Colon (tissue), 2 donors: ENCODE data around the gene PIGQ.

Experiments
- FAIRE-seq: peaks from 2 replicates; lab custom pipeline; 2012; peaks lifted over from hg19 to GRCh38; lab: Jason Lieb, UNC
- donor health status: control.
- donor health status: control.

PIGQ gene

GRCh38 chr16:534135-534534, 35.6 kb upstream of the PIGQ start:
- no peak for FAIRE-seq

- no peak for FAIRE-seq
Measured at GRCh38 chr16:534856-535445, 34.8 kb upstream of the PIGQ start.

- no peak for FAIRE-seq
Measured at GRCh38 chr16:535446-536405, 34.0 kb upstream of the PIGQ start.

DNA sequence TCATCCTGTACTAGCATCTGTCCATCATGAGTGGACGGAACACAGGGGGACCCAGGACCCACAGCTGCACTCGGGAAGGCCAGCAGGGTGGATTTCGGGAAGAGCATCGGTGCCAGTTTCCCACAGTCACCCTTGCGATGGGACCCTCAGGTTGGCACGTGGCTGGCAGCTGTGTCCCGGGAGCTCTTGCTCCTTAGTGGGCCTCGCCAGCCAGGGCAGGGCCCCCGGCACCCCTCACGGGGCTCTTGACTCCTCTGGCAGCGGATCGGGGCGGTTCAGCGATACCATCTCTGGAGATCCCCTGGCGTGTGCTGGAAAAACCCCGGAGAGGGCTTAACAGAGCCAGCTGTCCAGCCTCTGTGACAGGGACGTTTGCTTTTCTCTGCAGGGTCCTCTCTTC, 33.0 kb upstream of the PIGQ start:
- FAIRE-seq = no peak

DNA sequence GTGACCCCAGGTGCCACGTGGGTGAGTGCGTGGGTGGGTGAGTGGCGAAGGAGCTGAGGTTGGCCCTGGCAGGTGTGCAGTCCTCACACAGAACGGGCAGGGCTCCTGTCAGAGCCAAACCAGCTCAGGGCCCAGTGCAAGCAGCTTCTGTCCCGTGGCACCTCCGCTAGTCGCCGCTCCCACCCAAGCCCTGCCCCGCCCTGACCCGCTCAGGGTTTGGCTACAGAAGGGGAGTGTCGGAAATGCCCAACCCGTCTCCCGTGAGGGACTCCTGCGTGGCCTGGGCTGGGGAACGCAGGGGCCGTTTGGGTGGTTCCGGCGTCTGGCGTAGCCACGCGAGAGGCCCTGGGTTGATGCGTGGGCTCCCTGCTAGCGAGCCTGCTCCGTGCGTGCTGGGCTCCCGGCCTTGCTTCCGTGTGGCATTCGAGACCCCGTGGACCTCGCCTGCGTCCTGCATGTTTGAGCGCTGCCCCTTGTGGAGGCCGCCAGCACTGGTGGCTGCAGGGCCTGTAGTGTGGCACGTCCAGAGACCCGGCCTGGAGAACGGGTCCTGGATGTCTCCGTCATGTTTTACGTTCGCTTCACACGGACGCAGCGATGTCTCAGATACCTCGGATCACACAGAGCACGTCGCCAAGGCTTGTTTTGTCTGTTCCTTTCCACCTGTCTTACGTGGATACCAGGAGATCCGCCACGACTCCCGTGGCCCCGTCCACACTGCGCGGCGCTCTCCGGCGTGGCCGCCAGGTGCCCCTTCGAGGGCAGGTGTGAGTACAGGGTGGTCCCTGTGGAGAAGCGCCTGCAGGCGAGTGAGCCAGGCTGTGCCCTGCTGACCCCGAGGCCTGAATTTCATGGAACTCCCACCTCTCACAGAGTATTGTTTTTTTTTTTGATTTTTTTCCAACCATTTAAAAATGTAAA, 32.1 kb upstream of the PIGQ start:
- FAIRE-seq = no peak

GRCh38 chr16:539901-540530, 29.8 kb upstream of the PIGQ start:
- no peak for FAIRE-seq

DNA sequence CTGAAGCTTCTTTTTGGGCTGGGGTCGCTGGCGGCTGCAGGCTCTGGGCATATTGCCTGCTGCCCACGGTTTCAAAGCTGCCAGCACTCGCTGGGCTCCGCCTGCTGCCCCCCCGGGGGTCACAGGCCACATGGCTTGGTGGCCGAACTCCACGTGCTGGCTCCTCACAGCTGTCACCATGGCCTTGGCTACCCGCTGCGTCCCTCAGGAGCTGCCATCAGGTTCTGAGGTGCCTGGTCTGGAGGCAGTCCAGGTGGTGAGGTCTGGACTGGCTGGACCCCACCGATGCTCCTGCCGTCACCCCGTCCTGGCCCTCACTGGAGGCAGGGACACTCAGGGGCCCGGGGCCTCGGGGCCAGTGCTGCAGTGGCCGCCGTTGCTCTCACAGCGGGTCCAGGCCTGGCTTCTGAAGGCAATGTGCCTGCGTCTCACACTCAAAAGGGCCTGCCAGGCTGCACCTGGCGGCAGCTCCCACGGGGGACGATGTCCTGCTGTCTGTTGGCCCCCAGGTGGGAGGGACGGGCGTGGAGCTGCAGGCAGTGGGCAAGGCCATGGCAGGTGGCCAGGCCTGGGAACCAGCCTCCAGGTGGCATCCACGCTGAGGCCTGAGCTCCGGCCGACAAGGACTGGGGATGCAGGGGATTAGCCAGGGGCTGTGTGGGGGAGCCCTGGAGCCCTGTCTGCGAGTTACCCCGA, 29.0 kb upstream of the PIGQ start:
- FAIRE-seq = no peak

GRCh38 chr16:543301-544164, 26.2 kb upstream of the PIGQ start:
- FAIRE-seq = no peak

DNA sequence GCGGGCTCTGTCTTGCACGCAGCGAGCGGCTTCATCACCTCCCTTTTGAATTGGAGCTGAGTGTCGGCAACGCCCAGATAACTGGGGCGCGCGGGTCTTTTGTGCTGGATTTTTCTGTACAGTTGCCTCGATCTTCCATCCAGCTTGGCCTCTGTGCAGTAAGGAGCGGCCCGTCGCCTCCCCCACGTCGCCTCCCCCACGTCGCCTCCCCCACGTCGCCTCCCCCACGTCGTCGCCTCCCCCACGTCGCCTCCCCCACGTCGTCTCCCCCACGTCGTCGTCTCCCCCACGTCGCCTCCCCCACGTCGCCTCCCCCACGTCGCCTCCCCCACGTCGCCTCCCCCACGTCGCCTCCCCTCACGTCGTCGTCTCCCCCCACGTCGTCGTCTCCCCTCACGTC, 25.3 kb upstream of the PIGQ start:
- FAIRE-seq = no peak

DNA sequence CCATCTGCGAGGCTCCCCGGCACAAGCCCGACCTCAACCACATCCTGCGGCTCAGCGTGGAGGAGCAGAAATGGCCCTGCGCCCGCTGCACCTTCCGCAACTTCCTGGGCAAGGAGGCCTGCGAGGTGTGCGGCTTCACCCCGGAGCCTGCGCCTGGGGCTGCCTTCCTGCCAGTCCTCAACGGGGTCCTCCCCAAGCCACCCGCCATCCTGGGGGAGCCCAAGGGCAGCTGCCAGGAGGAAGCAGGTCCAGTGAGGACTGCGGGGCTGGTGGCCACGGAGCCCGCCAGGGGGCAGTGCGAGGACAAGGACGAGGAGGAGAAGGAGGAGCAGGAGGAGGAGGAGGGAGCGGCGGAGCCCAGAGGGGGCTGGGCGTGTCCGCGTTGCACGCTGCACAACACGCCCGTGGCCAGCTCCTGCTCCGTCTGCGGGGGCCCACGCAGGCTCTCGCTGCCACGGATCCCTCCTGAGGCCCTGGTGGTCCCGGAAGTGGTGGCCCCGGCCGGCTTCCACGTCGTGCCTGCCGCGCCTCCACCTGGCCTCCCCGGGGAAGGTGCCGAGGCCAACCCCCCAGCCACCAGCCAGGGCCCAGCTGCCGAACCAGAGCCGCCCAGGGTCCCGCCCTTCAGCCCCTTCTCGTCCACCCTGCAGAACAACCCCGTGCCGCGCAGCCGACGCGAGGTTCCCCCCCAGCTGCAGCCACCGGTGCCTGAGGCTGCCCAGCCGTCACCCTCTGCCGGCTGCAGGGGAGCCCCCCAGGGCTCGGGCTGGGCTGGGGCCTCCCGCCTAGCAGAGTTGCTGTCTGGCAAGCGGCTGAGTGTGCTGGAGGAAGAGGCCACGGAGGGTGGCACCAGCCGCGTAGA, 22.6 kb upstream of the PIGQ start:
- no peak for FAIRE-seq

GRCh38 chr16:548586-548985, 21.2 kb upstream of the PIGQ start:
- no peak for FAIRE-seq

DNA sequence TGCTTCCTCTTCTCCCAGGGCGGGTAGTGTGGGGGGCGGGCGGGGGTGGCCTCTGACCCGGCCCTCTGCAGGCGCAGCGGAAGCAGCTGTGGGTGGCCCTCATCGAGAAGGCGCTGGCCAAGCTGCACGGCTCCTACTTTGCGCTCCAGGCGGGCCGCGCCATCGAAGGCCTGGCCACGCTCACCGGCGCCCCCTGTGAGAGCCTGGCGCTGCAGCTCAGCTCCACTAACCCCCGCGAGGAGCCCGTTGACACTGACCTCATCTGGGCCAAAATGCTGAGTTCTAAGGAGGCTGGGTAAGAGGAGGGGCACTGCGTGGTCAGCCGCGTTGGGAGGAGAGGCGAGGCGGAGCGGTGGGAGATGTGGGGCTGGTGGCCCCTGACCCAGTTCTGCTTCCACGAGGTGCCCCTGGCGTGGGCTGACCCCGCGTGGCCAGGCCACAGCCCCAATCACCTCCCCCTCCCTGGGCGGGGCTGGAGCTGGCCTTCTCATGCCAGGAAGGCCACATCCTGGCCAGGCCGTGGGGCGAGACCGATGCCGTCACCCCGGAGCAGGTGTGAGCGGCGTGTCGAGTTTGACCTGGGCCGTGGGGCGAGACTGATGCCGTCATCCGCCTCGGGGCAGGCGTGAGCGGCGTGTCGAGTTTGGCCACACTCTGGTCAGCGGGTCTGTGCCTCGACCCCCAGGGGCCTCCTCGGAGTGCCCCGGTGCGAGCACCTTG, 20.1 kb upstream of the PIGQ start:
- FAIRE-seq = no peak

DNA sequence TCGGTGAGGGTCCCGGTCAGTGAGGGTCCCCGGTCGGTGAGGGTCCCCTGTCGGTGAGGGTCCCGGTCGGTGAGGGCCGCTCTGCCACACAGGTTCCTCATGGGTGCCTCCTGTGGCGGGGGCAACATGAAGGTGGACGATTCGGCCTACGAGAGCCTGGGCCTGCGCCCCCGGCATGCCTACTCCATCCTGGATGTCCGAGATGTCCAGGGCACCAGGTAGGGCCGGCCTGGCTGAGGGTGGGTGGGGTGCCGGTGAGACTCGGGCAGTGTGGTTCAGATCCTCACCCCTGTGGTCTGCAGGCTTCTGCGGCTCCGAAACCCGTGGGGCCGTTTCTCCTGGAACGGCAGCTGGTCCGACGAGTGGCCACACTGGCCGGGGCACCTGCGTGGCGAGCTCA, 18.6 kb upstream of the PIGQ start:
- FAIRE-seq = no peak

DNA sequence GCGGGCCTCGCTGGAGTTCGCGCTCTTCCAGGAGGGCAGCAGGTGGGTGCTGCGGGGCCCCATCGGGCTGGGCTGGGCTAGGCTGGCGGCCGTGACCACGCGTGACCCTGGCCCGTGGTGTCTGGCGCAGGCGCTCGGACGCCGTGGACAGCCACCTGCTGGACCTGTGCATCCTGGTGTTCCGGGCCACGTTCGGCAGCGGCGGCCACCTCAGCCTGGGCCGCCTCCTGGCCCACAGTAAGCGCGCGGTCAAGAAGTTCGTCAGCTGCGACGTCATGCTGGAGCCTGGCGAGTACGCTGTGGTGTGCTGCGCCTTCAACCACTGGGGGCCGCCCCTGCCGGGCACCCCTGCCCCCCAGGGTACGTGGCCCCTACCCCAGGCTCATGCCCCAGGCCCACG, 17.6 kb upstream of the PIGQ start:
- no peak for FAIRE-seq

DNA sequence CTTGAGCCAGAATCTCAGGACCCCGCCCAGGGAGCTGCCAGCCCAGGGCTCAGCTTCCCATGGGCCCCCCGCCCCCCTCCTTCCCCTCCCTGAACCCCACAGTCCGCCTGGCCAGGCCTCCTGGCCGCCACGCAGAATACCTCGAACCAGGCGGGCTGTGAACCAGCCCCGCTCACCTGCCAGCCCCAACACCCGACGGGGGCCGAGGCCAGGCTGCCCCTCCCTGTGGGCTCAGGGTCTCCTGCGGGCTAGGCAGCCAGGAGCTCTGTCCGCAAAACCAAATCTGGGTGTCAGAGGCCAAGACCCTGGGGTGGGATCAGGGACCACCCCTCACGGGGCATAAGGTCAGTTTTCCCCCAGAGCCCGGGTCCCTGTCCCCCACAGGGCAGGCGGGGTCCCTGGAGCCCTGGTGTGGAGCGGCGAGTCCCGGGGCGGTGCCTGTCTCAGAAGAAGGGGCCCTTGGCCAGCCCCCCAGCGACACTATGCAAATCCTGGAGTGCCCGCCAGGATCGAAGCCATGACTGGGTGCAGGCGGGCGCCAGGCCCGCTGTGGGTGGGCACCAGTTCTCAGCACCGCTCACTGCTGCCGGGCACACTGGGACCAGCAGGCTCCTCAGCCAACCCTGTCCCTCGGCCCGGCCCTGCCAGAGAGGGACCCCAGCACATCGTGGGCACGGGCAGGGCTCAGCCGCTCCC, 16.0 kb upstream of the PIGQ start:
- FAIRE-seq = no peak

- FAIRE-seq = no peak
Measured at GRCh38 chr16:554297-554621, 15.5 kb upstream of the PIGQ start.

GRCh38 chr16:554640-555365, 15.0 kb upstream of the PIGQ start:
- no peak for FAIRE-seq
